K562 (cell line): ENCODE results near the gene ALOX5. TPM values are rescaled to one million over a fixed set of nuclear protein-coding genes. Genes with fewer than 3 reads are reported as not detected.
A peak's percentile ranks its signal among the peaks of the same experiment; 100 is the strongest.
"Not testable (repeated sequence)": the region's sequence is repeated elsewhere in the genome, so short reads cannot be mapped to it uniquely, and the experiment has no call there.

Source experiments
- ATAC-seq: fragments of 200-7000 bp; cut with Tn5 transposase; 3 replicates; pipeline ENCODE4 v1.9.1; 2020; ENCODE audit warnings: moderate library complexity
- BruUV-seq: library from RNA; stranded (reverse); fragments of 400-500 nt; replicated peaks from 2 replicates; lab custom pipeline; 2021; lab: Mats Ljungman, UMichigan
- CTCF ChIA-PET: fragments of 300-600 bp; formaldehyde crosslinking; extraction: SDS; loops from one replicate; lab custom pipeline; 2021; ENCODE audit warnings: low intra/inter-chr PET ratio; lab: Yijun Ruan, JAX
- POLR2A ChIA-PET: fragments of 300-600, 350-650 bp; sonication (Branson Sonifier 250); formaldehyde crosslinking; extraction: SDS; loops from one replicate; lab custom pipeline; 2021; ENCODE audit warnings: antibody characterized with exemption, inconsistent platforms; lab: Yijun Ruan, JAX
- DNase-seq, 4 experiments: peaks; one replicate each; pipeline versions ENCODE4 v3.0.0 to v3.0.0-alpha.2; 2011 to 2018; ENCODE audit warnings: low spot score in 3 of 4, mixed read lengths in 3 of 4; ENCODE audit errors: extremely low read depth in 1 of 4
- FAIRE-seq: peaks from 2 replicates; lab custom pipeline; 2011; peaks lifted over from hg19 to GRCh38; lab: Jason Lieb, UNC
- H2AFZ ChIP-seq: 2 replicates; pipeline ENCODE4 v1.6.0; 2011; ENCODE audit warnings: low read depth, low read length, control low read depth, inconsistent platforms
- H3K27ac ChIP-seq: fragments of 200-600 bp; 3 replicates; pipeline ENCODE4 v1.8.0; 2011; ENCODE audit warnings: low read depth, mild to moderate bottlenecking, control low read depth, inconsistent platforms, low read length, moderate library complexity, mixed read lengths; ENCODE audit errors: extremely low read depth
- H3K27me3 ChIP-seq, 2 experiments: fragments of 300-600 bp in 1 of 2; 2 replicates in 1 of 2; 3 replicates in 1 of 2; pipeline versions ENCODE4 v1.6.0 to v1.8.0; 2011; ENCODE audit warnings: inconsistent platforms in 2 of 2, low read length in 2 of 2, mild to moderate bottlenecking in 1 of 2, mixed read lengths in 1 of 2, moderate library complexity in 1 of 2; ENCODE audit not compliant: control insufficient read depth in 2 of 2, insufficient read depth in 2 of 2
- H3K36me3 ChIP-seq: fragments of 300-600 bp; 3 replicates; pipeline ENCODE4 v1.8.0; 2011; ENCODE audit warnings: mild to moderate bottlenecking, low read length, inconsistent platforms; ENCODE audit not compliant: control insufficient read depth, insufficient read depth
- H3K4me1 ChIP-seq, 2 experiments: fragments of 200-600 bp in 1 of 2; replicated peaks in 1 of 2; 2 replicates in 1 of 2; 3 replicates in 1 of 2; pipeline versions ENCODE4 v1.5.1 to v1.8.0; 2011; ENCODE audit warnings: inconsistent platforms in 2 of 2, low read length in 2 of 2, mild to moderate bottlenecking in 1 of 2, mixed read lengths in 1 of 2, moderate library complexity in 1 of 2; ENCODE audit not compliant: control insufficient read depth in 2 of 2, insufficient read depth in 2 of 2
- H3K4me2 ChIP-seq: 2 replicates; pipeline ENCODE4 v1.6.1; 2011; ENCODE audit warnings: low read length, control low read depth, inconsistent platforms, mixed read lengths; ENCODE audit not compliant: insufficient read depth
- H3K4me3 ChIP-seq: fragments of 200-600 bp; sonication (generic), shearing (Covaris generic); 2 replicates; pipeline ENCODE4 v1.5.1; 2016; ENCODE audit warnings: control low read depth, inconsistent platforms
- H3K79me2 ChIP-seq: fragments of 200-600 bp; 3 replicates; pipeline ENCODE4 v1.8.0; 2011; ENCODE audit warnings: low read length, inconsistent platforms; ENCODE audit not compliant: control insufficient read depth, insufficient read depth
- H3K9ac ChIP-seq, 2 experiments: 2 replicates each; pipeline versions ENCODE4 v1.6.0 to v1.6.1; 2011; ENCODE audit warnings: low read depth in 2 of 2, low read length in 2 of 2, control low read depth in 1 of 2, inconsistent platforms in 1 of 2, mild to moderate bottlenecking in 1 of 2, mixed read lengths in 1 of 2; ENCODE audit not compliant: insufficient read depth in 1 of 2
- H3K9me1 ChIP-seq: one replicate; pipeline ENCODE4 v1.6.0; 2011; ENCODE audit warnings: inconsistent platforms, mild to moderate bottlenecking, low read length, moderate library complexity; ENCODE audit not compliant: control insufficient read depth, insufficient read depth
- H3K9me3 ChIP-seq: replicated peaks from 2 replicates; pipeline ENCODE4 v1.5.1; 2011; ENCODE audit warnings: low read depth, low read length, inconsistent platforms; ENCODE audit not compliant: control insufficient read depth, insufficient read depth
- H4K20me1 ChIP-seq: replicated peaks from 2 replicates; pipeline ENCODE4 v1.6.1; 2011; ENCODE audit warnings: low read length, inconsistent platforms, mixed read lengths; ENCODE audit not compliant: control insufficient read depth, insufficient read depth
- BCOR ChIP-seq: fragments of 450-650 bp; IDR thresholded peaks from 2 replicates; pipeline ENCODE4 v1.6.1; 2016
- HLTF ChIP-seq: fragments of 450-650 bp; IDR thresholded peaks from 2 replicates; pipeline ENCODE4 v1.6.1; 2016
- POLR3G ChIP-seq: IDR thresholded peaks from 2 replicates; pipeline ENCODE4 v1.6.1; 2011; ENCODE audit not compliant: insufficient read length, insufficient replicate concordance; ENCODE audit errors: extremely low read depth
- TBL1XR1 ChIP-seq, 2 experiments: IDR thresholded peaks; 2 replicates each; pipeline ENCODE4 v1.6.1; 2012; ENCODE audit warnings: improper control_type of control experiment in 2 of 2, low read length in 2 of 2, mild to moderate bottlenecking in 1 of 2
- ZNF146 ChIP-seq: IDR thresholded peaks from one replicate; pipeline ENCODE4 v1.6.1; 2018; ENCODE audit warnings: missing compliant biosample characterization; ENCODE audit not compliant: unreplicated experiment
- ZNF197 ChIP-seq: fragments of 200-800 bp; sonication (Bioruptor generic); IDR thresholded peaks from 2 replicates; pipeline ENCODE4 v1.6.1; 2016; ENCODE audit warnings: low read depth, missing genetic modification characterization, missing compliant biosample characterization
- WGBS: fragments of 100-300 bp; shearing (Covaris generic); methylation state at CpG from one replicate; pipeline ENCODE4 v1.1.6; 2016; ENCODE audit warnings: low coverage, mixed read lengths; ENCODE audit not compliant: insufficient coverage; ENCODE audit errors: missing lambda C conversion rate; 5-methylcytosine and 5-hydroxymethylcytosine counted together
- in situ Hi-C: fragments of 300-500 bp; cut with MboI; formaldehyde crosslinking; loops from 4 replicates; pipeline ENCODE4 v1.15.0; 2018; ENCODE audit warnings: inconsistent platforms, mixed read lengths
- intact Hi-C: fragments of 100-400 bp; cut with micrococcal nuclease; formaldehyde crosslinking; loops from 2 replicates; pipeline ENCODE4 v1.14.2; 2022
- polyA plus RNA-seq, 8 experiments: library from polyadenylated mRNA; depleted of rRNA in 4 of 8; stranded (reverse) in 5 of 8; unstranded in 3 of 8; fragments of >200 nt; fragmentation: Nextera tagmentation in 2 of 8; fragmentation: Illumina TruSeq in 1 of 8; extraction: Ambion mirVana in 2 of 8; extraction: Trizol in 1 of 8; gene quantifications; 2 replicates each; pipeline versions ENCODE4 v1.2.1 to v1.2.3, GENCODE V29; 2011 to 2014; ENCODE audit warnings: inconsistent platforms in 1 of 8, missing spikeins in 1 of 8
- total RNA-seq, 7 experiments: library from RNA; depleted of rRNA in 6 of 7; stranded (reverse); fragments of >200 nt in 6 of 7; fragmentation: Illumina TruSeq in 2 of 7; extraction: Trizol in 2 of 7; gene quantifications; 2 replicates each; pipeline versions ENCODE4 v1.2.1 to v1.2.3, GENCODE V29; 2011 to 2021; ENCODE audit warnings: low replicate concordance in 1 of 7

ALOX5 gene
- total and polyA plus RNA-seq, 9 of the 15 experiments (the other 6 are each of a cell fraction or from before 2014, with no cell fraction given), result 0.10 to 2.4 (median 1.4) TPM

DNA sequence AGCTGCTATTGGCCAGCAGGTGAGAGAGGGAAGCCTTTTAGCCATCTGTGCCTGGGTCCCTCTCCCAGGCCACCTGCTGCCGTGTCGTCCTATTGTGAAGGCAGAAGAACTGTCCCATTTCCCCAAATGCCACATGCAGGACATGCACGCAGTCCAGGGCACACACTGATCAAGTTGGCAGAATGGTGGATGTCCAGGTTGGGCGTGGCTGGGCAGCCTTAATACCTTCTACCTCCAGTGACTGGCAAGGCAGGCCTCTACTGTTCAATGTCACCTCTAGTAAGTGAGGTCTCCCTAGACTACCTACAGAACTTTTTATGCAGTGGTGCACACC lies 37.6 kb downstream of the ALOX5 start (continued):
- TF ChIP-seq POLR3G (no peak), ZNF197 (CRISPR knock-in tag) (peak; percentile 22; the same call in 1 of the 2 replicates), TBL1XR1 (IDR thresholded peaks at IDR 0.05; ENCODE audit: low read length in 2 of 2) (no peak), HLTF (no peak)

GRCh38 chr10:45415062-45415461 lies 41.0 kb downstream of the ALOX5 start:
- POLR2A ChIA-PET, result interaction anchor here (1.2 to 1.5 kb wide), 2 partner anchors 10 to 20 kb away, joined by 3 to 8 read pairs; no protein-coding TSS in a partner anchor
- H3K27ac ChIP-seq, BruUV-seq, intact Hi-C loops, H3K4me2 ChIP-seq, H3K9me1 ChIP-seq, H2AFZ ChIP-seq, H3K27me3 ChIP-seq, DNase-seq, H4K20me1 ChIP-seq, FAIRE-seq, H3K9ac ChIP-seq, ATAC-seq, in situ Hi-C loops, H3K79me2 ChIP-seq, H3K4me3 ChIP-seq, H3K9me3 ChIP-seq, H3K36me3 ChIP-seq, CTCF ChIA-PET: not testable (repeated sequence)
- peaks cover 11 to 17% of the 10 kb centered on the region in 2 experiments for H3K4me1 ChIP-seq
- TF ChIP-seq BCOR, result peak; percentile 59; the same call in 1 of the 2 replicates
- TF ChIP-seq ZNF146, result peak; percentile 80
- 46% methylated on average over 3 of the region's 5 CpGs for WGBS
